Stimulated activated CD8-positive, alpha-beta memory T cell treated with anti-CD3 and anti-CD28 coated beads, Interleukin-12 subunit alpha, Interleukin-12 subunit beta, amount 100 ng/mL, for 1 hour (primary cell): ENCODE data around the gene TCN2.
"Not testable (repeated sequence)": the region's sequence is repeated elsewhere in the genome, so short reads cannot be mapped to it uniquely, and the experiment has no call there.

Experiments used
- DNase-seq: peaks from one replicate; pipeline ENCODE4 v3.0.0-alpha.2; 2020; ENCODE audit warnings: low read depth

TCN2 gene

GRCh38 chr22:30647536-30647935, 40.6 kb downstream of the TCN2 start:
- no peak for DNase-seq

DNA sequence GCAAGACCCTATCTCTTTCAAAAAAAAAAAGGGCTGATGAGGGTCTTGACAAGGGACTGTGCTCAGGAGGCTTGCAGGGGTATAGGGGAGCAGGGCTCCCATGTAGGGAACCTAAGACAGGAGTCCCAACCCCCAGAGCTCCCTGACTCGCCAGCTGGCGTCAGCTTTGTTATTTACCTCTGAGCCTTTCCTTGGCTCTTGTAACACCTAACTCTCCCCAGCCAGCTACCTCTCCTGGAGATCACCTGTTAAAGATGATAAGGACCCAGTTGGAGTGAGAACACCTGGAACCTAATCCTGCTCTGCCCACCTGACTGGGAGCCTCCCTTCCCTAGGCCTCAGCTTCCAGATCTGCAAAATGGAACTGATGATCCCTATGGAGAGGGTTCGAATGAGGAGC, 41.9 kb downstream of the TCN2 start:
- no peak for DNase-seq

- DNase-seq: peak; percentile 67
These were observed 42.5 kb downstream of the TCN2 start for GRCh38 chr22:30649430-30650007.

DNA sequence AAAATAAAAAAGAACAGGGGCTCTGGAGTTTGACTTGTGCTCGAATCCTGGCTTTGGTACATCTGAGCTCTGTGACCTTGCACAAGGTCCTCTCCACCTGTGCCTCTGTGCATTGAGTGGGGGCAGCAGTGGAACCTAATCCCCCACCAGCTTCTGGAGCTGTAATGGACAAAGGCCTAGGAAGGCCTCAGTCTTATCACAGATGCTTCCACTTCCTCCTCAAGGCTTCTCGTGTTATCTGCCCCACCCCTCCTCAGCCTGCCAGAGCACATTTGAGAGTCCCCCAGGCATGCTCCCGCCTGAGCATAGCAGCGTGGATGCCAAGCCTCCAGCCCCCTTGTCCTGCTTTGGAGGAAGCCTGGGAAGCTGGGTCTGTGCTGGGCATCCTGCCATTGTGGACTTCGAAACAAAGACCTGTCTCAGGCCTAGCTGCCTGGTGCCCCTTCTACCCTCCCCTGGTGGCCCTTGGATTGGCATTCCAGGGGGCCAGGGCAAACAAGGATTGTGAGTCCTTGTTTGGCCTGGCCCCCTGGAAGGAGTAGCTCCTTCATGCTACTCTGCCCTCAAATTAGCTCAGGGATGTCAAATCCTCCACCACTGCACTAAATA, 43.6 kb downstream of the TCN2 start:
- DNase-seq: no peak

DNA sequence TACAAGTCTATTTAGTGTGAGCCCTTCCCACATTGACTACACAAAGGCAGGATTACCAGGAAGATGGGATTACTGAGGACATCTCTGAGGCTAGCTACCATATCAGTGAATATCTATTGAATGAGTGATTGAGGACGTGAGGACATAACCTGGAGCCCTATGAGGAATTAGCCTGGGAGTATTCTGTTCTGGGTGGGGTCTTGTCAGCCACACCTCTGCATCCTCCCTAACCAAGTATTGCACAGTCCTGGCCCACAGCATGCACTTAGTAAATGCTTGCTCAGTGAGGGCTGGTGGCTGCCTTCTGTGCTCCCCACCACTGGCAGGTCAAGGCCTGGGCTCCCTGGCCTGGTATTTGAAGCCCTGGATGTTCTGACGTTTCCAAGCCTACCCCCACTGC, 45.9 kb downstream of the TCN2 start:
- no peak for DNase-seq

DNA sequence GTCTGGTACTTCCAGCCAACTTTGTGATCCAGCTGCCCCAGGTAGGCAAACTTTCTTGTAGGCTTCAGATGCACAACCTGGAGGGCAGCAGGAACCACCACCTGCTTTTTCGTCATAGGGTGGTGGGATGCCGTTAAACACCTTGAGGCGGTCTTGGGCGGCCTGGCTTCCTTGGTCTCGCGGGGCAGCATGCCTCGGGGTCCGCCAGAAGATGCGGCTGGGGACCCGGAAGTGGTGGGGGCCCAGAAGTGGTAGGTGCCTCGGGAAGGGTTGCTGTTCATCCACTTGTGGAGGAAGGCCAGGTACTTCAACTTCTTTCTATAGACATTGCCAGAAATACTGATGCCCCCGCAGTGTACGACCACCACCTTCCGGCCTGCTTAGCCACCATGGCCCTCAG, 47.4 kb downstream of the TCN2 start:
- DNase-seq: no peak

- no peak for DNase-seq
These were observed 48.6 kb downstream of the TCN2 start for GRCh38 chr22:30655532-30655931.

GRCh38 chr22:30662040-30662439, 55.1 kb downstream of the TCN2 start:
- DNase-seq: no peak

DNA sequence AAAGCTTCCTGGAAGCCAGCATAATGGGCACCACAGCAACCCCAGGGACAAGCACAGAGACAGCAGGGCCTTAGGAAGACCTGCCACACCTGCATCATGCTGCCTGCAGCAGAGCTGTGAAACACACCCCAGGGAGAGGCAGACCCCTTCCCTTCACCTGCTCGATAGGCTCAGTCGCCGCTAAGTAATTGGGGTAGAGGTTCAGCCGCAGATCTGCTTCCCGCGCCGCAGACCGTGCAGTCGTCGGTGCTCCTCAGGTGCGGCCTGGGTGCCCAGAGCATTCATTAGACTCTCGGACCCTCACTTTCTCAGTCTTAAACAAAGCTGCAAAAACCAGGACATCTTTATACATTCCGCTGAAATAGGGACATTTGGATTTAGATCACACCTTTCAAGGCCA, 57.8 kb downstream of the TCN2 start:
- DNase-seq: no peak

GRCh38 chr22:30665266-30665665, 58.3 kb downstream of the TCN2 start:
- no peak for DNase-seq

DNA sequence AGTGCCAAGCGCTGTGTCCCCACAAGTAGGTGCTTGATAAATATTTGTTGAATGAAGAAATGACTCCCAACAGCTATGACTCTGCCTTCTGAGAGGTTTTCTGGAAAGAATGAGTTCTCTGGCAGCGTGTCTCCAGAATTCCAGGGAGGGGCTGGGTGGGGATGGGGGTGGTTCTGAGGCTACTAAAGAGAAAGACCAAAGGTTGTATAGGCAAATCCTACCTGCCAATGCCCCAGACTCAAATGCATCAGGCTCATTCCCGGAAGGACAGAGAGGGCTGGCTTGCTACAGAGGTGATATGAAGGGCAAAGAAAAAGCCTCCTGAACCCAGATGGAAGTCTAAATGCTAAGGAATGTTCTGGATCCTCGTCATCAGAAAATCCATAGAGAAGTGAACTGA, 58.8 kb downstream of the TCN2 start:
- DNase-seq: no peak

DNA sequence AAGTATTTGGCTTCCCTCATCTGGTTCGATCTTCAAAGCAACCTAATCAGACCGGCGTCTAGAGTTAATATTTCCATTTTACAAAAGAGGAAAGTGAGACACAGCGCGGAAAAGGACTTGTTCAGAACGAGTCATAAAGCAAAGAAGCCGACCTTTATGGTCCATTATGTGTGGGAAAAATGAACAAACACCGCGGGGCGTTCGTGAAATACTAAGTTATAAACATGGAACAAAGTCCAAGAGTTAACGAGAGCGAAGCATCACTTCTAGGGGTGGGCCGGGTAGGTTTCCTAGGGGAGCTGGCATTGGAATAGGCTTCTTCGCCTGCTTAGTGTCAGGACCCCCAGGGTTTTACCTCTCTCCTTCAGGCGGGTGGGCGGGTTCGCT, 60.1 kb downstream of the TCN2 start:
- DNase-seq: no peak

DNA sequence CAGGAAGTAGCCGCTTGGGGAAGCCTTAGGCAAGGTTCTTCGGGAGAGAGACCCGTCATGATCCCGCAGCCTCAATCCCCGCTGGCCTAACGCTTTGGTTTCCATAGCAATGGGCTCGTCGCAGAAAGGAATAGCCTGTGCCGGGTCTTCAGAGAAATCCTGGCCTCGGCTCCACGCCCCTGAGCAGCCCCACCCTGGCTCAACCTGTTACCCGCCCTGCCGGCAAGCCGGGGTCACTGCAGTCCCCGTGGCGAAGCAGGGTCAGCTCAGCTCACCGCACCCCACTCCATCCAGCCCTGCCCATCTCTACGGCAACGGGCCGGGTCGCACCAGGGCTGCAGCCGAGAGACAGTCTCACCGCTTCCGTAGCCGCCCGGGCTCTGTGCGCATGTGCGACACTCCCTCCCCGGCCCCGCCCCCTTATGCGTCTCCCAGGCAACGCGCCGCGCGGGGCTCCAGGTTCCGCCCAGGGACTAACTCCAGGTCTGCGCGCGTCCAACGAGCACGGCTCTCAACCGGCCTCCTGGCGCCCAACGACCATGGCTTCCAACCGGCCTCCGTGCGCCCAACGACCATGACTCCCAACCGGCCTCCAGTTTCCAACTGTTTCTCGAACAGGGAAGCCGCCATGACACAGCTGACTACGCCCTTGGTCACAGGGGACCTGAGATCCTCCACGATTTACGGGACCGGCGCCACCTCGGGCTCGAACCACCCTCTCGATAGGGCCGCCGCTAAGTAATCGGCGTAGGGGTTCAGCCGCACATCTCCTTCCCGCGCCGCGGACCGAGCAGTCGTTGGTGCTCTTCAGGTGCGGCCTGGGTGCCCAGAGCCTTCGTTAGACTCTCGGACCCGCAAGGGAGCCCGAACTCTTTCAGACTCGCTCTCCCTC, 60.8 kb downstream of the TCN2 start, which contains the start of gene DUSP18:
TSS of gene DUSP18 (minus strand) at position 382 of the 892 bp plus-strand sequence. CDS start 3,872 bp downstream, outside the sequence.
- DNase-seq: peak; percentile 91

DNA sequence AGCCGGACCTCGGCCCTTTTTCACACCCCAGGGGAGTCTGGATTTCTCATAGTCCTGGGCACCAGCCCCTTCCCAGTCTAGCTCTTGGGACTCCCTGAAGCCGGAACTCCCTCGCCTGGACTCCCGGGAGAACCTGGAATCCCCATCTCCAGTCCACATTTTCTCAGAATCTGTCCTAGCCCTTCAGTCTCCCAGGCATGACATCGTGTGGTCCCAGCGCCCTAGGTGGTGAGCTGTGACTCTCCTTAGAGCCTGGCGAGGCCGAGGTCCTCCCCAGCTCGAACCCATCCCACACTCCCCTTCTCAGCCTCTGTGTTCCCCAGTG, 61.4 kb downstream of the TCN2 start:
- no peak for DNase-seq

DNA sequence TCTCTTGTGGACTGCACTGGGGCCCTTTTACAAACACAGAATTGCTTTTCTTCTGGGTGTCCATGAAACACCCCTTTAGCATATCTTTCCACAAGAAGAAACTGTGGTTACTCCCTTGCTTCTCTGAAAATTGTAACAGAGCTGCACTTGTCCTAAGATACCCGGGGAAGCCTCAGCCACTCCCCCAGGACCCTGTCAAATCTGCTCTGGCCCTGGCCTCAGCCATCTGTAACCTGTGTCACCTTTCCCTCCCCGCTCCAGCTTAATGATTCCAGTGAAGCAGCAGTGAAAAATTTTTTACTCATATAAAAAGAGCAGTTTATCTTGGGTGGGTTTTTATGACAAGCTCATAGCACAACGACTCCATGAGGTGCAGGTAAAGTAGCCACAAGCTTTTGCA, 64.1 kb downstream of the TCN2 start:
- no peak for DNase-seq

- DNase-seq: no peak
These were observed 66.2 kb downstream of the TCN2 start for GRCh38 chr22:30673136-30673535.

- DNase-seq: no peak
These were observed 67.5 kb downstream of the TCN2 start for GRCh38 chr22:30674482-30674881.

GRCh38 chr22:30675436-30675835, 68.5 kb downstream of the TCN2 start:
- DNase-seq: no peak

GRCh38 chr22:30676565-30676964, 69.6 kb downstream of the TCN2 start:
- not testable (repeated sequence) for DNase-seq
